Type B pancreatic cell (in vitro differentiated cells): Measurements from ENCODE around the gene RUNX1. TPM values are rescaled to one million over a fixed set of nuclear protein-coding genes. Genes with fewer than 3 reads are reported as not detected.
A peak's percentile ranks its signal among the peaks of the same experiment; 100 is the strongest.

Experiments
- DNase-seq: peaks from one replicate; pipeline ENCODE4 v3.0.0; 2021; ENCODE audit warnings: mixed read lengths; ENCODE audit not compliant: unreplicated experiment; ENCODE audit errors: extremely low spot score
- H3K27ac Mint-ChIP-seq: 2 replicates; pipeline ENCODE4 v1.8.0; 2021; ENCODE audit warnings: mild to moderate bottlenecking, mixed read lengths
- H3K27me3 Mint-ChIP-seq: 2 replicates; pipeline ENCODE4 v1.8.0; 2021; ENCODE audit warnings: mixed read lengths
- H3K36me3 Mint-ChIP-seq: 2 replicates; pipeline ENCODE4 v1.8.0; 2021; ENCODE audit warnings: mixed read lengths
- H3K4me1 Mint-ChIP-seq: one replicate; pipeline ENCODE4 v1.8.0; 2021; ENCODE audit warnings: mixed read lengths; ENCODE audit not compliant: unreplicated experiment
- H3K4me3 Mint-ChIP-seq: 2 replicates; pipeline ENCODE4 v1.8.0; 2021; ENCODE audit warnings: mild to moderate bottlenecking, mixed read lengths
- H3K9me3 Mint-ChIP-seq: 2 replicates; pipeline ENCODE4 v1.8.0; 2021; ENCODE audit warnings: mixed read lengths
- CTCF ChIP-seq: fragments of 200-600 bp; sonication (generic); conservative IDR thresholded peaks from 2 replicates; pipeline ENCODE4 v1.5.0; 2021; ENCODE audit warnings: antibody characterized with exemption, mild to moderate bottlenecking
- total RNA-seq: library from RNA; stranded (reverse); gene quantifications from 2 replicates; pipeline ENCODE4 v1.2.1, GENCODE V29; 2021; ENCODE audit warnings: low replicate concordance

RUNX1 gene
- total RNA-seq, 1 donor from 2014 or later: 11.9 TPM

- TF ChIP-seq CTCF: no peak
- Mint-ChIP-seq H3K4me1 (peaks cover 40% of the 10 kb centered on the region), H3K27ac (no peak overlapping the region), H3K9me3 (no peaks in the 10 kb centered on the region), H3K27me3 (peaks cover 11% of the 10 kb centered on the region), H3K4me3 (no peak overlapping the region), H3K36me3 (no peaks in the 10 kb centered on the region)
- DNase-seq: no peak
Observed at GRCh38 chr21:34867785-34868184, 181.3 kb downstream of the RUNX1 start.

GRCh38 chr21:34865400-34866241, 183.5 kb downstream of the RUNX1 start:
- H3K4me1 Mint-ChIP-seq: peaks cover 35% of the 10 kb centered on the region
- H3K27me3 Mint-ChIP-seq: peaks cover 17% of the 10 kb centered on the region
- peak overlapping the region; percentile 62 for H3K4me3 Mint-ChIP-seq
- no peaks in the 10 kb centered on the region for H3K9me3 Mint-ChIP-seq
- DNase-seq: no peak
- peak overlapping the region; percentile 95 for H3K27ac Mint-ChIP-seq
- no peak for TF ChIP-seq CTCF
- H3K36me3 Mint-ChIP-seq: no peaks in the 10 kb centered on the region

GRCh38 chr21:34864370-34865149, 184.5 kb downstream of the RUNX1 start:
- Mint-ChIP-seq H3K4me3 (peak overlapping the region; percentile 74), H3K27me3 (peaks cover 17% of the 10 kb centered on the region), H3K27ac (peak overlapping the region; percentile 95), H3K4me1 (peaks cover 35% of the 10 kb centered on the region), H3K9me3 (no peaks in the 10 kb centered on the region), H3K36me3 (no peaks in the 10 kb centered on the region)
- TF ChIP-seq CTCF: no peak
- no peak for DNase-seq

- Mint-ChIP-seq H3K4me3 (no peak overlapping the region), H3K4me1 (peaks cover 35% of the 10 kb centered on the region), H3K27ac (no peak overlapping the region), H3K27me3 (peaks cover 11% of the 10 kb centered on the region), H3K9me3 (no peaks in the 10 kb centered on the region), H3K36me3 (no peaks in the 10 kb centered on the region)
- no peak for DNase-seq
- TF ChIP-seq CTCF: no peak
Observed at GRCh38 chr21:34862951-34863350, 186.2 kb downstream of the RUNX1 start.

GRCh38 chr21:34861258-34861657, 187.8 kb downstream of the RUNX1 start:
- H3K9me3 Mint-ChIP-seq: no peaks in the 10 kb centered on the region
- no peak for TF ChIP-seq CTCF
- peaks cover 14% of the 10 kb centered on the region for H3K27me3 Mint-ChIP-seq
- DNase-seq: no peak
- H3K36me3 Mint-ChIP-seq: no peaks in the 10 kb centered on the region
- peaks cover 26% of the 10 kb centered on the region for H3K4me1 Mint-ChIP-seq
- H3K27ac Mint-ChIP-seq: peak overlapping the region; percentile 65
- H3K4me3 Mint-ChIP-seq: no peak overlapping the region
